Mesendoderm (in vitro differentiated cells): ENCODE results near the gene GPHN.

Source experiments
- DNase-seq: peaks from one replicate; pipeline ENCODE4 v3.0.0; 2013
- H2AK5ac ChIP-seq: 2 replicates; pipeline ENCODE4 v1.6.1; 2013; ENCODE audit warnings: low read length, inconsistent platforms
- H2BK120ac ChIP-seq: 2 replicates; pipeline ENCODE4 v1.6.1; 2013; ENCODE audit warnings: low read depth, mild to moderate bottlenecking, low read length, moderate library complexity, mixed read lengths
- H2BK15ac ChIP-seq: replicated peaks from 2 replicates; pipeline ENCODE4 v1.6.1; 2013; ENCODE audit warnings: low read depth, mild to moderate bottlenecking, moderate library complexity
- H2BK5ac ChIP-seq: 2 replicates; pipeline ENCODE4 v1.6.1; 2013; ENCODE audit warnings: low read length, inconsistent platforms
- H3K18ac ChIP-seq: 2 replicates; pipeline ENCODE4 v1.6.1; 2013; ENCODE audit warnings: mild to moderate bottlenecking, low read length, mixed read lengths
- H3K23ac ChIP-seq: one replicate; pipeline ENCODE4 v1.6.1; 2013; ENCODE audit warnings: low read length
- H3K27ac ChIP-seq: 2 replicates; pipeline ENCODE4 v1.5.1; 2013; ENCODE audit warnings: low read depth, mild to moderate bottlenecking, inconsistent platforms, low read length, moderate library complexity
- H3K27me3 ChIP-seq: 2 replicates; pipeline ENCODE4 v1.6.1; 2013; ENCODE audit warnings: low read length, control low read depth, mild to moderate bottlenecking, inconsistent platforms; ENCODE audit not compliant: insufficient read depth, poor library complexity
- H3K36me3 ChIP-seq: 2 replicates; pipeline ENCODE4 v1.6.1; 2013; ENCODE audit warnings: low read length, inconsistent platforms; ENCODE audit not compliant: control insufficient read depth, insufficient read depth
- H3K4ac ChIP-seq: one replicate; pipeline ENCODE4 v1.6.1; 2013; ENCODE audit warnings: low read depth, mild to moderate bottlenecking, low read length, moderate library complexity
- H3K4me1 ChIP-seq: 2 replicates; pipeline ENCODE4 v1.6.1; 2013; ENCODE audit warnings: low read depth, low read length, inconsistent platforms; ENCODE audit not compliant: control insufficient read depth
- H3K4me2 ChIP-seq: 2 replicates; pipeline ENCODE4 v1.6.1; 2013; ENCODE audit warnings: low read length
- H3K4me3 ChIP-seq: 2 replicates; pipeline ENCODE4 v1.5.1; 2013; ENCODE audit warnings: mild to moderate bottlenecking, low read length
- H3K56ac ChIP-seq: one replicate; pipeline ENCODE4 v1.6.1; 2013; ENCODE audit warnings: low read length
- H3K79me1 ChIP-seq: 2 replicates; pipeline ENCODE4 v1.6.1; 2013; ENCODE audit warnings: low read length, inconsistent platforms
- H3K79me2 ChIP-seq: 2 replicates; pipeline ENCODE4 v1.6.1; 2013; ENCODE audit warnings: mild to moderate bottlenecking, low read length; ENCODE audit not compliant: control insufficient read depth, insufficient read depth
- H3K9ac ChIP-seq: 2 replicates; pipeline ENCODE4 v1.6.1; 2013; ENCODE audit warnings: low read length, inconsistent platforms
- H4K5ac ChIP-seq: one replicate; pipeline ENCODE4 v1.6.1; 2013; ENCODE audit warnings: low read length
- H4K8ac ChIP-seq: one replicate; pipeline ENCODE4 v1.6.1; 2013; ENCODE audit warnings: low read depth, mild to moderate bottlenecking, control low read depth, low read length, moderate library complexity
- WGBS: extraction: QIAGEN DNeasy Blood & Tissue Kit; methylation state at CpG from one replicate; pipeline ENCODE4 v1.1.7; 2013; ENCODE audit warnings: low lambda C conversion rate, missing lambda C conversion rate; ENCODE audit not compliant: insufficient coverage; ENCODE audit errors: extremely low coverage; 5-methylcytosine and 5-hydroxymethylcytosine counted together

The GPHN gene

GRCh38 chr14:67077921-67078320, 570.0 kb downstream of the GPHN start:
- Histone ChIP-seq H2BK15ac (no peak overlapping the region), H3K4me3 (no peak overlapping the region), H4K5ac (no peak overlapping the region), H3K79me1 (no peaks in the 10 kb centered on the region), H2BK5ac (no peak overlapping the region), H3K4me2 (no peak overlapping the region), H3K27ac (no peak overlapping the region), H3K4me1 (no peaks in the 10 kb centered on the region), H3K23ac (no peak overlapping the region), H3K36me3 (no peaks in the 10 kb centered on the region), H3K9ac (no peak overlapping the region), H3K56ac (no peak overlapping the region), H3K27me3 (no peaks in the 10 kb centered on the region), H2AK5ac (no peak overlapping the region), H3K18ac (no peak overlapping the region), H3K4ac (no peak overlapping the region), H4K8ac (no peak overlapping the region), H2BK120ac (no peak overlapping the region), H3K79me2 (no peaks in the 10 kb centered on the region)
- no peak for DNase-seq
- WGBS, result no CpG with 5 or more reads among the region's 3 CpGs

- Histone ChIP-seq H3K4me2 (no peak overlapping the region), H2BK5ac (no peak overlapping the region), H2BK15ac (no peak overlapping the region), H3K27ac (no peak overlapping the region), H3K79me1 (no peaks in the 10 kb centered on the region), H2BK120ac (no peak overlapping the region), H3K4me3 (no peak overlapping the region), H3K9ac (no peak overlapping the region), H3K79me2 (no peaks in the 10 kb centered on the region), H3K23ac (no peak overlapping the region), H4K8ac (no peak overlapping the region), H2AK5ac (no peak overlapping the region), H4K5ac (no peak overlapping the region), H3K36me3 (no peaks in the 10 kb centered on the region), H3K4ac (no peak overlapping the region), H3K18ac (no peak overlapping the region), H3K56ac (no peak overlapping the region), H3K27me3 (no peaks in the 10 kb centered on the region), H3K4me1 (no peaks in the 10 kb centered on the region)
- no peak for DNase-seq
These were observed 571.9 kb downstream of the GPHN start for GRCh38 chr14:67079846-67080245.

- H2BK15ac ChIP-seq, result no peak overlapping the region
- H3K27ac ChIP-seq, result no peak overlapping the region
- H3K4me1 ChIP-seq, result no peaks in the 10 kb centered on the region
- H3K79me1 ChIP-seq, result no peaks in the 10 kb centered on the region
- H3K27me3 ChIP-seq, result no peaks in the 10 kb centered on the region
- no peak overlapping the region for H3K18ac ChIP-seq
- H3K79me2 ChIP-seq, result no peaks in the 10 kb centered on the region
- no peak overlapping the region for H4K8ac ChIP-seq
- no peak overlapping the region for H2BK120ac ChIP-seq
- no peaks in the 10 kb centered on the region for H3K36me3 ChIP-seq
- no peak overlapping the region for H3K4me2 ChIP-seq
- no peak overlapping the region for H3K56ac ChIP-seq
- H3K23ac ChIP-seq, result no peak overlapping the region
- no peak overlapping the region for H2AK5ac ChIP-seq
- DNase-seq, result no peak
- no peak overlapping the region for H4K5ac ChIP-seq
- no peak overlapping the region for H3K4me3 ChIP-seq
- no CpG with 5 or more reads among the region's 1 CpG for WGBS
- no peak overlapping the region for H3K4ac ChIP-seq
- no peak overlapping the region for H2BK5ac ChIP-seq
- no peak overlapping the region for H3K9ac ChIP-seq
These were observed 600.3 kb downstream of the GPHN start for GRCh38 chr14:67108230-67108629.

- no peak overlapping the region for H3K27ac ChIP-seq
- no peaks in the 10 kb centered on the region for H3K79me1 ChIP-seq
- WGBS, result no CpG with 5 or more reads among the region's 1 CpG
These were observed 603.1 kb downstream of the GPHN start for GRCh38 chr14:67111022-67111421.

GRCh38 chr14:67112344-67112743, 604.4 kb downstream of the GPHN start:
- H2BK5ac ChIP-seq, result no peak overlapping the region
- H3K79me2 ChIP-seq, result no peaks in the 10 kb centered on the region
- no peak overlapping the region for H3K9ac ChIP-seq
- no peak overlapping the region for H4K8ac ChIP-seq
- no peaks in the 10 kb centered on the region for H3K36me3 ChIP-seq
- no peak for DNase-seq
- no peak overlapping the region for H3K4me3 ChIP-seq
- H3K56ac ChIP-seq, result no peak overlapping the region
- no peak overlapping the region for H3K4me2 ChIP-seq
- no peak overlapping the region for H3K18ac ChIP-seq
- no peaks in the 10 kb centered on the region for H3K4me1 ChIP-seq
- H3K27me3 ChIP-seq, result no peaks in the 10 kb centered on the region
- no peak overlapping the region for H3K23ac ChIP-seq
- H3K79me1 ChIP-seq, result no peaks in the 10 kb centered on the region
- no peak overlapping the region for H2BK15ac ChIP-seq
- no peak overlapping the region for H2AK5ac ChIP-seq
- H2BK120ac ChIP-seq, result no peak overlapping the region
- no peak overlapping the region for H3K27ac ChIP-seq
- H4K5ac ChIP-seq, result no peak overlapping the region
- no peak overlapping the region for H3K4ac ChIP-seq
- WGBS, result no CpG with 5 or more reads among the region's 2 CpGs

More at GRCh38 chr14:67111022-67111421, 603.1 kb downstream of the GPHN start:
- Histone ChIP-seq H3K4me2 (no peak overlapping the region), H3K4me3 (no peak overlapping the region), H2BK120ac (no peak overlapping the region), H4K5ac (no peak overlapping the region), H3K27me3 (no peaks in the 10 kb centered on the region), H3K23ac (no peak overlapping the region), H2BK15ac (no peak overlapping the region), H2AK5ac (no peak overlapping the region), H3K4ac (no peak overlapping the region), H3K36me3 (no peaks in the 10 kb centered on the region), H3K79me2 (no peaks in the 10 kb centered on the region), H3K18ac (no peak overlapping the region), H4K8ac (no peak overlapping the region), H3K9ac (no peak overlapping the region), H3K4me1 (no peaks in the 10 kb centered on the region), H3K56ac (no peak overlapping the region), H2BK5ac (no peak overlapping the region)
- DNase-seq, result no peak

GRCh38 chr14:67127174-67127573, 619.2 kb downstream of the GPHN start:
- Histone ChIP-seq H2BK15ac (no peak overlapping the region), H2BK5ac (no peak overlapping the region), H2AK5ac (no peak overlapping the region), H3K4me2 (no peak overlapping the region), H2BK120ac (no peak overlapping the region), H4K8ac (no peak overlapping the region), H3K23ac (no peak overlapping the region), H3K18ac (no peak overlapping the region), H3K4me1 (no peaks in the 10 kb centered on the region), H3K4ac (no peak overlapping the region), H3K27ac (no peak overlapping the region), H3K9ac (no peak overlapping the region), H3K4me3 (no peak overlapping the region), H3K27me3 (no peaks in the 10 kb centered on the region), H3K56ac (no peak overlapping the region), H3K79me1 (no peaks in the 10 kb centered on the region), H4K5ac (no peak overlapping the region), H3K36me3 (no peaks in the 10 kb centered on the region), H3K79me2 (no peaks in the 10 kb centered on the region)
- WGBS, result 100% methylated on average over 1 of the region's 3 CpGs
- DNase-seq, result no peak
